ENCODE measurements around the gene ZKSCAN5. TPM values are rescaled to one million over a fixed set of nuclear protein-coding genes. Genes with fewer than 3 reads are reported as not detected.

The ZKSCAN5 gene
- 5.7 TPM for total RNA-seq
- long read RNA-seq, full-length matches to known transcripts: 1 of 12 reads
- long read RNA-seq, partial matches to known transcripts: 3 of 12 reads
- long read RNA-seq, other reads (novel, unspliced or antisense): 8 of 12 reads

GRCh38 chr7:99504603-99505323, at the start of gene ZKSCAN5:
ZKSCAN5 (plus strand) TSS chr7:99504662; CDS start chr7:99506045, 1,383 bp downstream.
- DNase-seq (ENCODE audit: low spot score): peak; percentile 100

GRCh38 chr7:99455874-99456273, 48.6 kb upstream of the ZKSCAN5 start:
- DNase-seq (ENCODE audit: low spot score): no peak

- no peak for DNase-seq (ENCODE audit: low spot score)
These were observed 48.2 kb upstream of the ZKSCAN5 start for GRCh38 chr7:99456288-99456687.

- DNase-seq (ENCODE audit: low spot score): no peak
These were observed 47.3 kb upstream of the ZKSCAN5 start for GRCh38 chr7:99457050-99457649.

GRCh38 chr7:99457650-99458493, 46.6 kb upstream of the ZKSCAN5 start:
- DNase-seq (ENCODE audit: low spot score): no peak

GRCh38 chr7:99459087-99459486, 45.4 kb upstream of the ZKSCAN5 start:
- DNase-seq (ENCODE audit: low spot score): no peak

GRCh38 chr7:99460651-99461050, 43.8 kb upstream of the ZKSCAN5 start:
- DNase-seq (ENCODE audit: low spot score): no peak

- DNase-seq (ENCODE audit: low spot score): no peak
These were observed 43.2 kb upstream of the ZKSCAN5 start for GRCh38 chr7:99461221-99461620.

GRCh38 chr7:99465421-99465768, 39.1 kb upstream of the ZKSCAN5 start:
- no peak for DNase-seq (ENCODE audit: low spot score)

- DNase-seq (ENCODE audit: low spot score): no peak
These were observed 36.0 kb upstream of the ZKSCAN5 start for GRCh38 chr7:99468336-99468918.

- DNase-seq (ENCODE audit: low spot score): no peak
These were observed 34.9 kb upstream of the ZKSCAN5 start for GRCh38 chr7:99469381-99470065.

- peak; percentile 99 for DNase-seq (ENCODE audit: low spot score)
These were observed 31.7 kb upstream of the ZKSCAN5 start, which contains the start of gene ZNF789 for GRCh38 chr7:99472561-99473314. ZNF789 (plus strand) TSS chr7:99472890; CDS start chr7:99476457, 3,567 bp downstream.

- no peak for DNase-seq (ENCODE audit: low spot score)
These were observed 31.2 kb upstream of the ZKSCAN5 start for GRCh38 chr7:99473315-99473596.

GRCh38 chr7:99476107-99476506, 28.4 kb upstream of the ZKSCAN5 start:
- DNase-seq (ENCODE audit: low spot score): no peak

- no peak for DNase-seq (ENCODE audit: low spot score)
These were observed 25.7 kb upstream of the ZKSCAN5 start for GRCh38 chr7:99478464-99479440.

- no peak for DNase-seq (ENCODE audit: low spot score)
These were observed 19.4 kb upstream of the ZKSCAN5 start for GRCh38 chr7:99485094-99485493.

- DNase-seq (ENCODE audit: low spot score): no peak
These were observed 15.2 kb upstream of the ZKSCAN5 start for GRCh38 chr7:99489235-99489634.

GRCh38 chr7:99490878-99491277, 13.6 kb upstream of the ZKSCAN5 start:
- no peak for DNase-seq (ENCODE audit: low spot score)

GRCh38 chr7:99493823-99494222, 10.6 kb upstream of the ZKSCAN5 start:
- DNase-seq (ENCODE audit: low spot score): no peak

All from mesenteric fat pad (tissue), 1 donor.